H1 (cell line): ENCODE measurements around the gene RANBP6. TPM values are rescaled to one million over a fixed set of nuclear protein-coding genes. Genes with fewer than 3 reads are reported as not detected.

Experiments
- CTCF ChIA-PET: fragments of 300-600 bp; sonication (Branson Sonifier 250); formaldehyde crosslinking; loops from one replicate; lab custom pipeline; 2021; ENCODE audit not compliant: partially characterized antibody; lab: Charles Lee
- POLR2A ChIA-PET: fragments of 300-600 bp; sonication (Branson Sonifier 250); formaldehyde crosslinking; loops from one replicate; lab custom pipeline; 2021; ENCODE audit warnings: inconsistent platforms; ENCODE audit not compliant: partially characterized antibody; lab: Charles Lee
- DNase-seq, 2 experiments: peaks; one replicate each; pipeline versions ENCODE4 v3.0.0 to v3.0.0-alpha.2; 2010 to 2022; ENCODE audit warnings: low spot score in 2 of 2, low read depth in 1 of 2, mixed read lengths in 1 of 2
- FAIRE-seq: peaks from 2 replicates; lab custom pipeline; 2011; peaks lifted over from hg19 to GRCh38; lab: Jason Lieb, UNC
- H2AFZ ChIP-seq: 2 replicates; pipeline ENCODE4 v1.8.1; 2012; ENCODE audit warnings: low read length, inconsistent platforms
- H2AK5ac ChIP-seq: 2 replicates; pipeline ENCODE4 v1.6.1; 2013; ENCODE audit warnings: low read depth, low read length
- H2BK120ac ChIP-seq: replicated peaks from 2 replicates; pipeline ENCODE3; 2013; ENCODE audit warnings: low read depth, low read length, inconsistent platforms
- H2BK12ac ChIP-seq: 2 replicates; pipeline ENCODE4 v1.6.1; 2013; ENCODE audit warnings: low read depth, low read length
- H2BK15ac ChIP-seq: 2 replicates; pipeline ENCODE4 v1.6.1; 2013; ENCODE audit warnings: low read length
- H2BK20ac ChIP-seq: 2 replicates; pipeline ENCODE4 v1.6.1; 2013; ENCODE audit warnings: low read length
- H2BK5ac ChIP-seq: 2 replicates; pipeline ENCODE4 v1.6.1; 2013; ENCODE audit warnings: low read depth, low read length
- H3K14ac ChIP-seq: 2 replicates; pipeline ENCODE4 v1.6.1; 2013; ENCODE audit warnings: inconsistent platforms; ENCODE audit not compliant: insufficient read length
- H3K18ac ChIP-seq: 2 replicates; pipeline ENCODE4 v1.6.1; 2013; ENCODE audit warnings: low read length; ENCODE audit errors: extremely low read depth
- H3K23ac ChIP-seq: 2 replicates; pipeline ENCODE4 v1.6.1; 2013; ENCODE audit warnings: inconsistent platforms; ENCODE audit not compliant: insufficient read length
- H3K23me2 ChIP-seq: 2 replicates; pipeline ENCODE4 v1.6.1; 2013; ENCODE audit warnings: low read depth, low read length
- H3K27ac ChIP-seq: 2 replicates; pipeline ENCODE4 v1.6.1; 2011; ENCODE audit warnings: low read depth, low read length, inconsistent platforms
- H3K27me3 ChIP-seq, 4 experiments: replicated peaks in 1 of 4; 1 replicate in 1 of 4; 2 replicates in 3 of 4; pipeline versions ENCODE4 v1.6.1 to v1.8.1; 2011 to 2013; ENCODE audit warnings: low read length in 3 of 4, mild to moderate bottlenecking in 3 of 4, inconsistent platforms in 2 of 4, mixed read lengths in 2 of 4, moderate library complexity in 1 of 4; ENCODE audit not compliant: control insufficient read depth in 3 of 4, insufficient read depth in 3 of 4; ENCODE audit errors: extremely low read depth in 1 of 4
- H3K36me3 ChIP-seq, 4 experiments: 2 replicates each; pipeline versions ENCODE4 v1.6.1 to v1.8.1; 2011 to 2013; ENCODE audit warnings: mild to moderate bottlenecking in 4 of 4, low read length in 3 of 4, moderate library complexity in 2 of 4, control low read depth in 1 of 4, inconsistent platforms in 1 of 4; ENCODE audit not compliant: insufficient read depth in 4 of 4, control insufficient read depth in 2 of 4
- H3K4ac ChIP-seq: replicated peaks from 2 replicates; pipeline ENCODE3; 2013; ENCODE audit warnings: low read length, low read depth, mixed read lengths, inconsistent platforms; ENCODE audit not compliant: insufficient read length
- H3K4me1 ChIP-seq, 4 experiments: replicated peaks in 1 of 4; 1 replicate in 1 of 4; 2 replicates in 3 of 4; pipeline versions ENCODE4 v1.6.1 to v1.8.1; 2011 to 2013; ENCODE audit warnings: low read length in 3 of 4, inconsistent platforms in 2 of 4, mixed read lengths in 1 of 4; ENCODE audit not compliant: insufficient read depth in 4 of 4, control insufficient read depth in 3 of 4
- H3K4me2 ChIP-seq, 2 experiments: 2 replicates each; pipeline versions ENCODE4 v1.6.1 to v1.8.1; 2011 to 2013; ENCODE audit warnings: low read depth in 2 of 2, low read length in 2 of 2, control low read depth in 1 of 2, inconsistent platforms in 1 of 2, mild to moderate bottlenecking in 1 of 2; ENCODE audit not compliant: insufficient read depth in 1 of 2
- H3K4me3 ChIP-seq, 4 experiments: fragments of 200-600, 300-600 bp in 1 of 4; sonication (generic), shearing (Covaris generic), sonication (Bioruptor Twin) in 1 of 4; 2 replicates each; pipeline versions ENCODE4 v1.5.1 to v1.8.1; 2011 to 2016; ENCODE audit warnings: low read length in 4 of 4, low read depth in 3 of 4, control low read depth in 2 of 4, inconsistent platforms in 2 of 4, mild to moderate bottlenecking in 2 of 4, mixed read lengths in 1 of 4, moderate library complexity in 1 of 4; ENCODE audit not compliant: insufficient read depth in 2 of 4; ENCODE audit errors: extremely low read depth in 1 of 4
- H3K56ac ChIP-seq: replicated peaks from 2 replicates; pipeline ENCODE3; 2013; ENCODE audit warnings: low read depth, mild to moderate bottlenecking, mixed read lengths, low read length, inconsistent platforms; ENCODE audit not compliant: insufficient read length
- H3K79me1 ChIP-seq: 2 replicates; pipeline ENCODE4 v1.6.1; 2013; ENCODE audit warnings: low read depth, low read length, control low read depth
- H3K79me2 ChIP-seq, 2 experiments: 2 replicates each; pipeline versions ENCODE4 v1.6.1 to v1.8.1; 2012 to 2013; ENCODE audit warnings: low read length in 2 of 2, mild to moderate bottlenecking in 2 of 2, inconsistent platforms in 1 of 2; ENCODE audit not compliant: insufficient read depth in 2 of 2, control insufficient read depth in 1 of 2
- H3K9ac ChIP-seq, 4 experiments: replicated peaks in 1 of 4; 1 replicate in 1 of 4; 2 replicates in 3 of 4; pipeline versions ENCODE4 v1.6.1 to v1.8.1; 2011 to 2013; ENCODE audit warnings: low read depth in 3 of 4, low read length in 3 of 4, control low read depth in 2 of 4, mild to moderate bottlenecking in 2 of 4, moderate library complexity in 2 of 4, inconsistent platforms in 1 of 4; ENCODE audit errors: extremely low read depth in 1 of 4
- H3K9me3 ChIP-seq, 2 experiments: 2 replicates each; pipeline versions ENCODE4 v1.6.1 to v1.8.1; 2012 to 2013; ENCODE audit warnings: mild to moderate bottlenecking in 2 of 2, moderate library complexity in 2 of 2, control low read depth in 1 of 2, inconsistent platforms in 1 of 2, low read depth in 1 of 2, low read length in 1 of 2, mixed read lengths in 1 of 2; ENCODE audit not compliant: insufficient read depth in 2 of 2
- H4K20me1 ChIP-seq, 2 experiments: replicated peaks in 1 of 2; 2 replicates each; pipeline versions ENCODE3 to v1.8.1; 2011 to 2013; ENCODE audit warnings: inconsistent platforms in 2 of 2, low read length in 2 of 2, mild to moderate bottlenecking in 1 of 2; ENCODE audit not compliant: insufficient read depth in 2 of 2, control insufficient read depth in 1 of 2
- H4K5ac ChIP-seq: 2 replicates; pipeline ENCODE4 v1.6.1; 2013; ENCODE audit warnings: low read length, low read depth, mixed read lengths, inconsistent platforms; ENCODE audit not compliant: insufficient read length
- H4K8ac ChIP-seq: 2 replicates; pipeline ENCODE4 v1.8.0; 2013; ENCODE audit warnings: mild to moderate bottlenecking, moderate library complexity, low read length, inconsistent platforms; ENCODE audit not compliant: insufficient read depth; ENCODE audit errors: extremely low read depth
- H4K91ac ChIP-seq: replicated peaks from 2 replicates; pipeline ENCODE3; 2013; ENCODE audit warnings: low read length, mixed read lengths, inconsistent platforms; ENCODE audit not compliant: insufficient read length
- ATF3 ChIP-seq: IDR thresholded peaks from 2 replicates; pipeline ENCODE4 v1.6.1; 2011; ENCODE audit warnings: low read depth, mild to moderate bottlenecking, low read length; ENCODE audit not compliant: insufficient read depth
- CEBPB ChIP-seq: IDR thresholded peaks from 2 replicates; pipeline ENCODE4 v1.6.1; 2012; ENCODE audit warnings: low read depth, low read length
- CHD1 ChIP-seq: IDR thresholded peaks from 2 replicates; pipeline ENCODE4 v1.6.1; 2012; ENCODE audit warnings: low read depth, low read length, improper control_type of control experiment
- CHD2 ChIP-seq: IDR thresholded peaks from 2 replicates; pipeline ENCODE4 v1.6.1; 2012; ENCODE audit warnings: low read length, improper control_type of control experiment
- FOSL1 ChIP-seq: IDR thresholded peaks from 2 replicates; pipeline ENCODE4 v1.6.1; 2011; ENCODE audit warnings: mild to moderate bottlenecking, low read depth, low read length, moderate library complexity; ENCODE audit not compliant: insufficient read depth
- GABPA ChIP-seq: IDR thresholded peaks from 2 replicates; pipeline ENCODE4 v1.6.1; 2011; ENCODE audit warnings: mild to moderate bottlenecking, low read length, moderate library complexity, borderline replicate concordance; ENCODE audit not compliant: insufficient read depth
- JUN ChIP-seq: IDR thresholded peaks from 2 replicates; pipeline ENCODE4 v1.6.1; 2011; ENCODE audit warnings: low read depth, mild to moderate bottlenecking, improper control_type of control experiment, low read length
- NANOG ChIP-seq: IDR thresholded peaks from 2 replicates; pipeline ENCODE4 v1.6.1; 2011; ENCODE audit warnings: low read length, low read depth, mild to moderate bottlenecking, inconsistent platforms; ENCODE audit not compliant: insufficient read depth, poor library complexity, severe bottlenecking
- POLR2A ChIP-seq, 2 experiments: IDR thresholded peaks; 1 replicate in 1 of 2; 2 replicates in 1 of 2; pipeline ENCODE4 v1.6.1; 2011; ENCODE audit warnings: low read depth in 2 of 2, low read length in 2 of 2, mild to moderate bottlenecking in 2 of 2; ENCODE audit errors: control extremely low read depth in 1 of 2
- POLR2AphosphoS5 ChIP-seq: IDR thresholded peaks from 2 replicates; pipeline ENCODE4 v1.6.1; 2011; ENCODE audit warnings: low read depth, low read length
- POU5F1 ChIP-seq: IDR thresholded peaks from 2 replicates; pipeline ENCODE4 v1.6.1; 2011; ENCODE audit warnings: low read depth, mild to moderate bottlenecking, low read length, moderate library complexity
- RAD21 ChIP-seq, 2 experiments: IDR thresholded peaks in 1 of 2; conservative IDR thresholded peaks in 1 of 2; 2 replicates each; pipeline ENCODE4 v1.6.1; 2011; ENCODE audit warnings: low read depth in 2 of 2, low read length in 2 of 2, improper control_type of control experiment in 1 of 2, inconsistent platforms in 1 of 2, mild to moderate bottlenecking in 1 of 2, moderate library complexity in 1 of 2
- SIRT6 ChIP-seq: IDR thresholded peaks from one replicate; pipeline ENCODE4 v1.7.1; 2012; ENCODE audit warnings: low read length, inconsistent platforms
- SIX5 ChIP-seq: IDR thresholded peaks from 2 replicates; pipeline ENCODE4 v1.6.1; 2011; ENCODE audit warnings: mild to moderate bottlenecking, low read depth, low read length
- TEAD4 ChIP-seq: IDR thresholded peaks from 2 replicates; pipeline ENCODE4 v1.6.1; 2012; ENCODE audit warnings: low read depth, low read length, inconsistent platforms, mixed read lengths
- WGBS, 2 experiments: shearing (Covaris generic) in 1 of 2; methylation state at CpG; one replicate each; pipeline versions ENCODE4 v1.1.6 to v1.1.7; 2013 to 2015; ENCODE audit warnings: low lambda C conversion rate in 2 of 2, mixed read lengths in 2 of 2, inconsistent platforms in 1 of 2, low coverage in 1 of 2, missing lambda C conversion rate in 1 of 2; ENCODE audit not compliant: insufficient replicate concordance in 2 of 2, insufficient coverage in 1 of 2, insufficient read length in 1 of 2; ENCODE audit errors: extremely low coverage in 1 of 2, missing lambda C conversion rate in 1 of 2; 5-methylcytosine and 5-hydroxymethylcytosine counted together
- polyA plus RNA-seq, 7 experiments: library from polyadenylated mRNA; depleted of rRNA in 3 of 7; stranded (reverse) in 5 of 7; unstranded in 2 of 7; fragments of >200 nt in 5 of 7; fragments of 200-250 nt in 2 of 7; gene quantifications; 1 replicate in 5 of 7; 2 replicates in 1 of 7; 4 replicates in 1 of 7; pipeline versions ENCODE4 v1.2.1 to v1.2.3, GENCODE V29; 2011 to 2013; ENCODE audit warnings: missing spikeins in 2 of 7, mixed read lengths in 2 of 7
- total RNA-seq: library from RNA; stranded (reverse); fragmentation: NEBNext Ultra II Directional; extraction: Animal tissue kit (Norgen Biotek cat#: 25700); gene quantifications from 2 replicates; pipeline ENCODE4 v1.2.1, GENCODE V29; 2021

The RANBP6 gene
- total and polyA plus RNA-seq, 2 of the 8 experiments (the other 6 are each of a cell fraction or from before 2014, with no cell fraction given) = 5.7 to 18.8 TPM

GRCh38 chr9:5988265-5988664 lies 27.2 kb downstream of the RANBP6 start:
- no peak for DNase-seq
- Histone ChIP-seq H4K91ac (no peak overlapping the region), H3K9me3 (no peaks in the 10 kb centered on the region), H3K4ac (no peak overlapping the region), H3K79me2 (peaks cover 0 to 22% of the 10 kb centered on the region in 2 experiments; a peak in 2 of 4 replicates), H4K5ac (no peak overlapping the region), H3K9ac (no peak overlapping the region), H3K18ac (no peak overlapping the region), H3K36me3 (no peaks in the 10 kb centered on the region; a peak in 1 of 8 replicates), H2AFZ (no peak overlapping the region), H3K4me1 (no peaks in the 10 kb centered on the region), H2BK120ac (no peak overlapping the region), H3K23me2 (no peaks in the 10 kb centered on the region), H2AK5ac (no peak overlapping the region), H4K20me1 (no peaks in the 10 kb centered on the region), H2BK15ac (no peak overlapping the region), H2BK20ac (no peak overlapping the region), H3K79me1 (no peaks in the 10 kb centered on the region), H2BK5ac (no peak overlapping the region), H3K27ac (no peak overlapping the region), H4K8ac (no peak overlapping the region), H3K56ac (no peak overlapping the region), H3K4me3 (no peak overlapping the region), H3K4me2 (no peak overlapping the region), H3K23ac (no peak overlapping the region), H2BK12ac (no peak overlapping the region), H3K27me3 (no peaks in the 10 kb centered on the region), H3K14ac (no peak overlapping the region)
- ChIA-PET CTCF (interaction anchor here (0.7 kb wide), 1 partner anchor 35 kb away, joined by 3 read pairs; no protein-coding TSS in a partner anchor), POLR2A (no interaction called here)
- no peak for FAIRE-seq
- TF ChIP-seq POU5F1 (no peak), NANOG (no peak), GABPA (no peak), CHD2 (no peak), TEAD4 (no peak), SIRT6 (no peak), JUN (no peak), RAD21 (IDR thresholded peaks at IDR 0.05 in 1 of 2, conservative IDR thresholded peaks at IDR 0.05 in 1 of 2; ENCODE audit: low read depth in 2 of 2, low read length in 2 of 2) (no peak), SIX5 (no peak), CHD1 (no peak), ATF3 (no peak), POLR2A (IDR thresholded peaks at IDR 0.05; ENCODE audit: control extremely low read depth in 1 of 2, low read depth in 2 of 2, low read length in 2 of 2) (no peak), FOSL1 (no peak), POLR2AphosphoS5 (no peak), CEBPB (no peak)
- 95% methylated on average over 5 of the region's 5 CpGs; no CpG with 5 or more reads in 1 of the 2 experiments for WGBS, 2 experiments
